Measurements from ENCODE around the gene BHLHE23.

The BHLHE23 gene

GRCh38 chr20:62971211-62971949 lies 35.4 kb downstream of the BHLHE23 start:
- Histone ChIP-seq H3K4ac (ENCODE audit: low read length) (no peak overlapping the region), H3K36me3 (replicated peaks in 1 of 2; ENCODE audit: control insufficient read depth in 2 of 2, insufficient read depth in 2 of 2, low read length in 2 of 2) (no peaks in the 10 kb centered on the region), H4K8ac (ENCODE audit: low read depth, low read length) (peak overlapping the region; percentile 4)

DNA sequence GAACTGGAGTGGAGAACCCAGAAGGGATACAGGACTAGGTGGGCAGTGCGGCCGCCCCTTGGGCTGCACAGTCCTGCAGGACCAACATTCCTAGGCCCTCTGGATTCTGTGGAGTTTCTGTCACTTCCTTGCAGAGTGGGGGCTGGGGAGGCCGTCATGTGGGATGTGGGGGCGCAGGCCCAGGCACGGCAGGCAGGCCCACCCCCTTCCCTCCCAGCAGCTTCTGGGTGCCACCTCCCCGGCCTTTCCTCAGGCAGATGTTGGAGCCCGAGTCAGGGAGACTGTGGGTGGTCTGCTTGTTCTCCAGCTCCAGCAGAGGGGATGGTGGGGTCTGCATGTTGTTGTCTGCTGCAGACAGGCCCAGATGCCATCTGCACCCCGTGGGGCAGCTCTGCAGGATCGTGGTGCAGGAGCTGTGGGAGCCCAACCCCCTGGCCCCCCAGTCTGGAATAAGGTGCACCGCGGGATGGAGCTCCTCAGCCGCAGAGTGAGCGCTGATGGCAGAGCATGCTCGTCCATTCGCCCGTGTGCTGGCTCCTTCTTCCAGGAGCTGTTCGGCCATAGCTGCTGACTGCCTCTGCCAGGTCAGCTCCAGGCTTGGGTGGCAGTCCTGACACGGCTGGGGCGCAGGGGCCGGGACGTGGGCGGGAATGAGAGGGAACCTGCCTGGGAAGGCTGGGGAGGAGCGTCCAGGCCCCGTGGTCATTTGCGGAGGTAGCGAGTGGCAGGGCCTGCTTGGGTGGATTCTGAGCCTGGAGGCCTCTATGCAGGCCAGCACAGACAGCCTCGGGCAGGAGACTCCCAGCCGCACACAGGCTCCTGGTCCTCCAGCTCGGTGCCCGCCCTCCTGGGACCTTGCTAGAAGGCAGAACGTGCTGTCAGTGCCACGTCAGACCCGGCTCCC lies 36.2 kb downstream of the BHLHE23 start:
- Histone ChIP-seq H3K4me3 (ENCODE audit: low read length in 2 of 2) (no peak overlapping the region), H3K27me3 (ENCODE audit: control insufficient read depth in 3 of 3, insufficient read depth in 3 of 3, low read depth in 1 of 3, low read length in 3 of 3) (peaks cover 14 to 84% (median 34%) of the 10 kb centered on the region in 3 experiments), H2AK5ac (ENCODE audit: low read depth, low read length) (peak overlapping the region; percentile 70), H3K23ac (ENCODE audit: low read depth, low read length, poor library complexity) (peak overlapping the region; percentile 55), H3K36me3 (replicated peaks in 1 of 2; ENCODE audit: control insufficient read depth in 2 of 2, insufficient read depth in 2 of 2, low read length in 2 of 2) (no peaks in the 10 kb centered on the region), H3K4ac (ENCODE audit: low read length) (no peak overlapping the region), H3K9me3 (replicated peaks in 1 of 2; ENCODE audit: control insufficient read depth in 2 of 2, insufficient read depth in 1 of 2, low read depth in 1 of 2, low read length in 2 of 2) (peaks cover 0 to 2% of the 10 kb centered on the region in 2 donors), H3K9ac (ENCODE audit: low read depth, low read length, poor library complexity) (peak overlapping the region; percentile 44), H3K4me2 (ENCODE audit: insufficient read depth, low read length, poor library complexity, severe bottlenecking) (no peak overlapping the region), H2BK120ac (ENCODE audit: low read depth, low read length) (no peak overlapping the region), H2BK5ac (ENCODE audit: low read length) (no peak overlapping the region), H4K8ac (ENCODE audit: low read depth, low read length) (peak overlapping the region; percentile 82), H3K18ac (ENCODE audit: low read length) (peak overlapping the region; percentile 89), H3K79me1 (ENCODE audit: low read depth, low read length) (no peaks in the 10 kb centered on the region), H3K14ac (ENCODE audit: low read length) (peak overlapping the region; percentile 56), H3K27ac (replicated peaks; ENCODE audit: low read length) (no peak overlapping the region), H2BK12ac (ENCODE audit: low read length) (no peak overlapping the region), H4K91ac (ENCODE audit: low read depth, low read length, poor library complexity) (no peak overlapping the region), H2AFZ (ENCODE audit: low read length) (peak overlapping the region; percentile 56), H3K4me1 (ENCODE audit: control insufficient read depth in 2 of 2, insufficient read depth in 1 of 2, low read depth in 1 of 2, low read length in 2 of 2) (peaks cover 7 to 9% of the 10 kb centered on the region in 2 donors), H2BK15ac (ENCODE audit: low read length) (peak overlapping the region; percentile 96)
- WGBS, 2 donors (ENCODE audit: extremely low coverage in 2 of 2, insufficient read length in 2 of 2, insufficient replicate concordance in 1 of 2), result no CpG with 5 or more reads among the region's 33 CpGs
- no peak for DNase-seq (ENCODE audit: low spot score)

More at GRCh38 chr20:62971211-62971949, 35.4 kb downstream of the BHLHE23 start:
- Histone ChIP-seq H2BK15ac (ENCODE audit: low read length) (peak overlapping the region; percentile 96), H3K4me2 (ENCODE audit: insufficient read depth, low read length, poor library complexity, severe bottlenecking) (no peak overlapping the region), H4K91ac (ENCODE audit: low read depth, low read length, poor library complexity) (no peak overlapping the region), H2BK12ac (ENCODE audit: low read length) (peak overlapping the region; percentile 73), H3K79me1 (ENCODE audit: low read depth, low read length) (no peaks in the 10 kb centered on the region), H3K27ac (replicated peaks; ENCODE audit: low read length) (no peak overlapping the region), H2BK5ac (ENCODE audit: low read length) (no peak overlapping the region), H3K23ac (ENCODE audit: low read depth, low read length, poor library complexity) (peak overlapping the region; percentile 85), H3K18ac (ENCODE audit: low read length) (peak overlapping the region; percentile 17), H3K9me3 (replicated peaks in 1 of 2; ENCODE audit: control insufficient read depth in 2 of 2, insufficient read depth in 1 of 2, low read depth in 1 of 2, low read length in 2 of 2) (peaks cover 0 to 2% of the 10 kb centered on the region in 2 donors), H3K27me3 (ENCODE audit: control insufficient read depth in 3 of 3, insufficient read depth in 3 of 3, low read depth in 1 of 3, low read length in 3 of 3) (peaks cover 14 to 90% (median 38%) of the 10 kb centered on the region in 3 experiments), H3K9ac (ENCODE audit: low read depth, low read length, poor library complexity) (no peak overlapping the region), H2AK5ac (ENCODE audit: low read depth, low read length) (peak overlapping the region; percentile 70), H2AFZ (ENCODE audit: low read length) (peak overlapping the region; percentile 56), H3K4me1 (ENCODE audit: control insufficient read depth in 2 of 2, insufficient read depth in 1 of 2, low read depth in 1 of 2, low read length in 2 of 2) (peaks cover 7 to 9% of the 10 kb centered on the region in 2 donors), H3K14ac (ENCODE audit: low read length) (peak overlapping the region; percentile 21), H3K4me3 (ENCODE audit: low read length in 2 of 2) (no peak overlapping the region), H2BK120ac (ENCODE audit: low read depth, low read length) (no peak overlapping the region)
- WGBS, 2 donors (ENCODE audit: extremely low coverage in 2 of 2, insufficient read length in 2 of 2, insufficient replicate concordance in 1 of 2), result 100% methylated on average over 1 of the region's 10 CpGs; no CpG with 5 or more reads in 1 of the 2 donors
- no peak for DNase-seq (ENCODE audit: low spot score)

GRCh38 chr20:62969939-62970306 lies 36.8 kb downstream of the BHLHE23 start:
- Histone ChIP-seq H3K79me1 (ENCODE audit: low read depth, low read length) (no peaks in the 10 kb centered on the region), H3K4me3 (ENCODE audit: low read length in 2 of 2) (no peak overlapping the region), H2BK12ac (ENCODE audit: low read length) (no peak overlapping the region), H3K27me3 (ENCODE audit: control insufficient read depth in 3 of 3, insufficient read depth in 3 of 3, low read depth in 1 of 3, low read length in 3 of 3) (peaks cover 14 to 84% (median 28%) of the 10 kb centered on the region in 3 experiments), H3K4me2 (ENCODE audit: insufficient read depth, low read length, poor library complexity, severe bottlenecking) (no peak overlapping the region), H4K8ac (ENCODE audit: low read depth, low read length) (no peak overlapping the region), H2BK5ac (ENCODE audit: low read length) (no peak overlapping the region), H3K9me3 (replicated peaks in 1 of 2; ENCODE audit: control insufficient read depth in 2 of 2, insufficient read depth in 1 of 2, low read depth in 1 of 2, low read length in 2 of 2) (peaks cover 0 to 2% of the 10 kb centered on the region in 2 donors), H2AK5ac (ENCODE audit: low read depth, low read length) (peak overlapping the region; percentile 70), H4K91ac (ENCODE audit: low read depth, low read length, poor library complexity) (no peak overlapping the region), H3K9ac (ENCODE audit: low read depth, low read length, poor library complexity) (no peak overlapping the region), H3K14ac (ENCODE audit: low read length) (peak overlapping the region; percentile 56), H3K36me3 (replicated peaks in 1 of 2; ENCODE audit: control insufficient read depth in 2 of 2, insufficient read depth in 2 of 2, low read length in 2 of 2) (no peaks in the 10 kb centered on the region), H3K18ac (ENCODE audit: low read length) (no peak overlapping the region), H3K27ac (replicated peaks; ENCODE audit: low read length) (no peak overlapping the region), H2AFZ (ENCODE audit: low read length) (no peak overlapping the region), H3K4ac (ENCODE audit: low read length) (no peak overlapping the region), H2BK15ac (ENCODE audit: low read length) (peak overlapping the region; percentile 96), H3K23ac (ENCODE audit: low read depth, low read length, poor library complexity) (no peak overlapping the region), H2BK120ac (ENCODE audit: low read depth, low read length) (no peak overlapping the region), H3K4me1 (ENCODE audit: control insufficient read depth in 2 of 2, insufficient read depth in 1 of 2, low read depth in 1 of 2, low read length in 2 of 2) (peaks cover 6 to 7% of the 10 kb centered on the region in 2 donors)
- DNase-seq (ENCODE audit: low spot score), result no peak
- no CpG with 5 or more reads among the region's 8 CpGs for WGBS, 2 donors (ENCODE audit: extremely low coverage in 2 of 2, insufficient read length in 2 of 2, insufficient replicate concordance in 1 of 2)
